ENCODE results near the gene MSTN. TPM values are rescaled to one million over a fixed set of nuclear protein-coding genes. Genes with fewer than 3 reads are reported as not detected.

Gene MSTN
- total RNA-seq (under 1 TPM; 0.19 to 0.24 TPM), polyA plus RNA-seq (ENCODE audit: insufficient read depth, low read depth, low replicate concordance) (0.76 TPM)
- long read RNA-seq, donor 1 = 0 reads
- long read RNA-seq, donor 2 = 0 reads

DNA sequence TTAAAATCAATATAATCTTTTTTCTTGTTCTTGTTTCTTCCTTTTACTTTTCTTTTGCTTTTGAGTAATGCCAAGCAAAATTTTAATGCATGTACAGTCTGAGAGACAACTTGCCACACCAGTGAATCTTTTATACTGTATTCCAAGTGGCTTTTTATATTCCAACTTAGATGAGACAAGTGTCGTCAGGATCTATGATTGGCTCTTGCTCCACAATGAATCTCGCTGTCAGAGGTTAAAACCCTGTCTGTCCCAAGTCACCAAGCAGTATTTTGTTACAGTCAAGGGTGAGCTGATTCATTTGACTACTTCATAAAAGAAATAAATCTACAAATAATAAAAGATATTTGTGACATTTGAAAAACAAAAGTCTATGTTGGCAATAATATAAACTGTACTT lies at the start of gene MSTN:
MSTN (minus strand) TSS at position 129 of the 400 bp plus-strand sequence. CDS start 133 bp downstream, outside the sequence.
- no peaks in the 10 kb centered on the region for H3K9me3 ChIP-seq
- intact Hi-C loops (cut with DNase I; ENCODE audit: low total_unique reads) = no loop called here
- no peak within 1 kb of the TSS for H3K27ac ChIP-seq
- no peaks in the 10 kb centered on the region for H3K27me3 ChIP-seq
- 81 to 89% methylated on average over 2 of the region's 2 CpGs for WGBS, 2 donors
- TF ChIP-seq POLR2A (IDR thresholded peaks at IDR 0.05) = no peak
- TF ChIP-seq, protein P1, sequence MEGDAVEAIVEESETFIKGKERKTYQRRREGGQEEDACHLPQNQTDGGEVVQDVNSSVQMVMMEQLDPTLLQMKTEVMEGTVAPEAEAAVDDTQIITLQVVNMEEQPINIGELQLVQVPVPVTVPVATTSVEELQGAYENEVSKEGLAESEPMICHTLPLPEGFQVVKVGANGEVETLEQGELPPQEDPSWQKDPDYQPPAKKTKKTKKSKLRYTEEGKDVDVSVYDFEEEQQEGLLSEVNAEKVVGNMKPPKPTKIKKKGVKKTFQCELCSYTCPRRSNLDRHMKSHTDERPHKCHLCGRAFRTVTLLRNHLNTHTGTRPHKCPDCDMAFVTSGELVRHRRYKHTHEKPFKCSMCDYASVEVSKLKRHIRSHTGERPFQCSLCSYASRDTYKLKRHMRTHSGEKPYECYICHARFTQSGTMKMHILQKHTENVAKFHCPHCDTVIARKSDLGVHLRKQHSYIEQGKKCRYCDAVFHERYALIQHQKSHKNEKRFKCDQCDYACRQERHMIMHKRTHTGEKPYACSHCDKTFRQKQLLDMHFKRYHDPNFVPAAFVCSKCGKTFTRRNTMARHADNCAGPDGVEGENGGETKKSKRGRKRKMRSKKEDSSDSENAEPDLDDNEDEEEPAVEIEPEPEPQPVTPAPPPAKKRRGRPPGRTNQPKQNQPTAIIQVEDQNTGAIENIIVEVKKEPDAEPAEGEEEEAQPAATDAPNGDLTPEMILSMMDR (IDR thresholded peaks at IDR 0.05) = no peak
- H3K4me3 ChIP-seq = no peak within 1 kb of the TSS
- no peaks in the 10 kb centered on the region for H3K36me3 ChIP-seq (ENCODE audit: low read depth, missing control alignments)
- no peak for DNase-seq
- no peaks in the 10 kb centered on the region for H3K4me1 ChIP-seq

DNA sequence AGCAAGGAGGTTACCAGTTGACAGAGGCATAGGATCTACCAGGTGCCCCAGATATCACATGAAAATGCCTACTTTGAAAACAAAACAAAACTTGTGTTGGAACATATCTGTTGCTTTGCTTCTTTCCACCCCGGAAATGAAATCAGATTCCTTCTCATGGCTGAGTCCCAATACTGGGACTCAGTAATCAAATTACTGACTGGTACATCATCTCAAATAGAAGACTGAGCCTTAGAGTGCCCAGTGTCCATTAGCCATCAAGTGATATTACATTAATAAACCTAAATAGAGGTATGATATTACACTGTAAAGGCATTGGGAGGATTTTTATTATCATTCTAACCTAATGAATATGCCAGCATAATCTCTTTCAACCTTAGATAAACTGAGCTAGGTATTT lies 48.6 kb upstream of the MSTN start:
- TF ChIP-seq, protein P1 (IDR thresholded peaks at IDR 0.05) = no peak
- no peak for TF ChIP-seq POLR2A (IDR thresholded peaks at IDR 0.05)
- DNase-seq = no peak
- Histone ChIP-seq H3K4me1 (no peaks in the 10 kb centered on the region), H3K27ac (no peak overlapping the region), H3K27me3 (no peaks in the 10 kb centered on the region), H3K9me3 (no peaks in the 10 kb centered on the region), H3K4me3 (no peak overlapping the region), H3K36me3 (ENCODE audit: low read depth, missing control alignments) (no peaks in the 10 kb centered on the region)
- intact Hi-C loops (cut with DNase I; ENCODE audit: low total_unique reads) = no loop called here
- 76 to 83% methylated on average over 1 of the region's 1 CpG for WGBS, 2 donors

DNA sequence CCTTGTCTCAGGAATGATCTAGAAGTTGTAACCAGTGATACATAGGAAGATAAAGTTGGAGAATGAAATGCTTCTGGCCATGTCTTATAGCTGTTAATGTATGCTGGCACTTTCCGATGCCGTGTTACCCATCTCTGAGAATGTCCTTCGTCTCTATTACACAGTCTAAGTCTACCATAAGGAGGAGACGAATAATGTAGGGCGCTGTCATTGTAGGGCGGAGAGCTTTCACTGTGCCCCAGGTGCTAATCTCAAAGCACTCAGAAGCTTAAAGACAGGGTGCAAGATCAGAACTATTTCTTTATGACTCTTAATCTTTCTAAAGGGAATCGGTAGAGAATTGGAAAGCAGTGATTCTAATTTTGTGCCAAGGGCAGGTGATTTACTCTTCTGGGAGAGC lies 48.2 kb upstream of the MSTN start:
- intact Hi-C loops (cut with DNase I; ENCODE audit: low total_unique reads) = no loop called here
- WGBS, 2 donors = 95% methylated on average over 7 of the region's 7 CpGs
- no peak for DNase-seq
- Histone ChIP-seq H3K36me3 (ENCODE audit: low read depth, missing control alignments) (no peaks in the 10 kb centered on the region), H3K27me3 (no peaks in the 10 kb centered on the region), H3K9me3 (no peaks in the 10 kb centered on the region), H3K4me3 (no peak overlapping the region), H3K27ac (no peak overlapping the region), H3K4me1 (no peaks in the 10 kb centered on the region)
- no peak for TF ChIP-seq POLR2A (IDR thresholded peaks at IDR 0.05)
- TF ChIP-seq, protein P1 (IDR thresholded peaks at IDR 0.05) = no peak

DNA sequence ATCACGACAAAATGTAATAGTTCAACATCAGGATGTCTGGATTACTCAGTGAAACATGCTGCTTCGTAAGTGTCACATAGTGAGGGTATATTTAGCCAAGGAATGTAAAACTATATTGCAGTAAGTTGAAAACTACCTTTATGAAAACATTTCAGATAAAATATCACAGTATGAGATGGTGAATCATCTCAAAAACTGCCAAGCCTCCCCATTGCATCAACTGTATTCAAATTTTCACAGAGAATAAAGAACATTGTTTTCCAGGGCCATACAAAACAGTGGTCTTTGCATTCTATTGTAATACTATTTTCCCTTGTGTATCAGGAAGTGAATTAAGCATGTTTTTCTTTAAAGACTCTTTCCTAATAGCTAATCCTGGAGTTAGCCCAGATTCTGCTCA lies 47.6 kb upstream of the MSTN start:
- WGBS, 2 donors = 93 to 97% methylated on average over 2 of the region's 2 CpGs
- TF ChIP-seq POLR2A (IDR thresholded peaks at IDR 0.05) = no peak
- TF ChIP-seq, protein P1 (IDR thresholded peaks at IDR 0.05) = no peak

DNA sequence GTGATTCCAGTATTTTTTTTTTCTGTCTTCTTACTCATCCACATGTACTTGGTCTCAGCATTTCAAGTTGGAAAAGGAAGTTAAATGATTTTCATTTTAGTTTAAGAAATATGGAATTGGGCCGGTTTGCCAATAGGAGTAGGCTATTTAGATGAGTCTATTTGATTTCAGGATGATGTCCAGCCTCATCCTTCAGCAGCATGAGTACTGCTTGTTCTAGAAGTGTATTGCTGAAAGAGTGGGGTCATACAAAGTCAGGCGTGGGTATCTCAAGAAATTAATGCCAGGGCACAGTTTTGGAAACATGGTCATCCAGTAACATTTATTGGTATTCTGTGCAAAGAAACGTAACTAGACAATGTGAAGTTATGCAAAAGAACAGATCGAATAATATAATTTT lies 44.9 kb upstream of the MSTN start:
- H3K27me3 ChIP-seq = no peaks in the 10 kb centered on the region
- no peaks in the 10 kb centered on the region for H3K36me3 ChIP-seq (ENCODE audit: low read depth, missing control alignments)
- intact Hi-C loops (cut with DNase I; ENCODE audit: low total_unique reads) = no loop called here
- 68 to 78% methylated on average over 4 of the region's 4 CpGs for WGBS, 2 donors
- no peak overlapping the region for H3K4me3 ChIP-seq
- DNase-seq = no peak
- TF ChIP-seq, protein P1 (IDR thresholded peaks at IDR 0.05) = no peak
- no peak for TF ChIP-seq POLR2A (IDR thresholded peaks at IDR 0.05)
- no peak overlapping the region for H3K27ac ChIP-seq
- no peaks in the 10 kb centered on the region for H3K9me3 ChIP-seq
- no peaks in the 10 kb centered on the region for H3K4me1 ChIP-seq

More for the DNA sequence above, 47.6 kb upstream of the MSTN start:
- no peak for DNase-seq
- Histone ChIP-seq H3K9me3 (no peaks in the 10 kb centered on the region), H3K4me1 (no peaks in the 10 kb centered on the region), H3K36me3 (ENCODE audit: low read depth, missing control alignments) (no peaks in the 10 kb centered on the region), H3K27ac (no peak overlapping the region), H3K27me3 (no peaks in the 10 kb centered on the region), H3K4me3 (no peak overlapping the region)
- intact Hi-C loops (cut with DNase I; ENCODE audit: low total_unique reads) = no loop called here
